ENCODE results near the gene DNALI1.
"Not testable (repeated sequence)": the region's sequence is repeated elsewhere in the genome, so short reads cannot be mapped to it uniquely, and the experiment has no call there.

DNALI1 gene

GRCh38 chr1:37537378-37537777 is 19.4 kb upstream of the DNALI1 start (continued):
- TF ChIP-seq PRDM4 (tag by site-specific recombination; IDR thresholded peaks at IDR 0.05) (no peak), ZBTB21 (tag by site-specific recombination; IDR thresholded peaks at IDR 0.05) (no peak), ZNF701 (tag by site-specific recombination; IDR thresholded peaks at IDR 0.05) (no peak), ZNF362 (tag by site-specific recombination; IDR thresholded peaks at IDR 0.05) (peak; percentile 44; the same call in 1 of the 2 replicates), ZNF645 (tag by site-specific recombination; IDR thresholded peaks at IDR 0.05) (no peak), ZNF530 (tag by site-specific recombination; IDR thresholded peaks at IDR 0.05; ENCODE audit: low read depth) (no peak), ZNF514 (tag by site-specific recombination; IDR thresholded peaks at IDR 0.05) (no peak), TRIM28 (IDR thresholded peaks at IDR 0.05; ENCODE audit: borderline replicate concordance, low read length) (no peak), EGR2 (tag by site-specific recombination; IDR thresholded peaks at IDR 0.05; ENCODE audit: low read depth) (no peak), ZNF558 (tag by site-specific recombination; IDR thresholded peaks at IDR 0.05) (no peak), KLF17 (tag by site-specific recombination; IDR thresholded peaks at IDR 0.05) (no peak), ZNF513 (tag by site-specific recombination; IDR thresholded peaks at IDR 0.05) (peak; percentile 71; the same call in 1 of the 2 replicates)

GRCh38 chr1:37539154-37539553 is 17.6 kb upstream of the DNALI1 start:
- H3K4me3 ChIP-seq (ENCODE audit: low read depth, low read length); CTCF ChIA-PET; H3K4me1 ChIP-seq (ENCODE audit: control insufficient read depth, insufficient read depth, low read length); H3K27ac ChIP-seq (ENCODE audit: extremely low read depth, low read depth, low read length); H3K9me3 ChIP-seq (ENCODE audit: control insufficient read depth, insufficient read depth, low read depth, low read length): not testable (repeated sequence)
- H3K36me3 ChIP-seq (ENCODE audit: control insufficient read depth in 2 of 2, insufficient read depth in 1 of 2, low read length in 2 of 2), result peaks cover 42 to 82% of the 10 kb centered on the region in 2 experiments
- POLR2A ChIA-PET, result interaction anchor here (1.1 kb wide), 1 partner anchor 25 kb away, joined by 4 read pairs; the partner anchor contains the start of gene MEAF6

- ChIA-PET POLR2A (no interaction called here), CTCF (interaction anchor here (0.7 kb wide), 1 partner anchor 16 kb away, joined by 3 read pairs; no protein-coding TSS in a partner anchor)
- no peak overlapping the region for H3K27ac ChIP-seq (ENCODE audit: extremely low read depth, low read depth, low read length)
- H3K9me3 ChIP-seq (ENCODE audit: control insufficient read depth, insufficient read depth, low read depth, low read length), result no peaks in the 10 kb centered on the region
- no peak for TF ChIP-seq KLF9 (tag by site-specific recombination; IDR thresholded peaks at IDR 0.05; ENCODE audit: low read depth)
- no peak for TF ChIP-seq KLF8 (tag by site-specific recombination; IDR thresholded peaks at IDR 0.05)
- no peak for TF ChIP-seq ZNF768 (tag by site-specific recombination; IDR thresholded peaks at IDR 0.05)
- TF ChIP-seq ZNF707 (tag by site-specific recombination; IDR thresholded peaks at IDR 0.05), result no peak
- no peak for TF ChIP-seq ZBTB44 (tag by site-specific recombination; IDR thresholded peaks at IDR 0.05)
- H3K4me3 ChIP-seq (ENCODE audit: low read depth, low read length), result no peak overlapping the region
- no peaks in the 10 kb centered on the region for H3K4me1 ChIP-seq (ENCODE audit: control insufficient read depth, insufficient read depth, low read length)
- H3K36me3 ChIP-seq (ENCODE audit: control insufficient read depth in 2 of 2, insufficient read depth in 1 of 2, low read length in 2 of 2), result peaks cover 45 to 92% of the 10 kb centered on the region in 2 experiments
These were observed 16.5 kb upstream of the DNALI1 start for GRCh38 chr1:37540036-37540785.

Data from HEK293 (cell line).